H1 (cell line): ENCODE data around the gene BTBD16. TPM values are rescaled to one million over a fixed set of nuclear protein-coding genes. Genes with fewer than 3 reads are reported as not detected.

ENCODE experiments used
- CTCF ChIA-PET: fragments of 300-600 bp; sonication (Branson Sonifier 250); formaldehyde crosslinking; loops from one replicate; lab custom pipeline; 2021; ENCODE audit not compliant: partially characterized antibody; lab: Charles Lee
- POLR2A ChIA-PET: fragments of 300-600 bp; sonication (Branson Sonifier 250); formaldehyde crosslinking; loops from one replicate; lab custom pipeline; 2021; ENCODE audit warnings: inconsistent platforms; ENCODE audit not compliant: partially characterized antibody; lab: Charles Lee
- DNase-seq, 2 experiments: peaks; one replicate each; pipeline versions ENCODE4 v3.0.0 to v3.0.0-alpha.2; 2010 to 2022; ENCODE audit warnings: low spot score in 2 of 2, low read depth in 1 of 2, mixed read lengths in 1 of 2
- FAIRE-seq: peaks from 2 replicates; lab custom pipeline; 2011; peaks lifted over from hg19 to GRCh38; lab: Jason Lieb, UNC
- H2AFZ ChIP-seq: 2 replicates; pipeline ENCODE4 v1.8.1; 2012; ENCODE audit warnings: low read length, inconsistent platforms
- H2AK5ac ChIP-seq: 2 replicates; pipeline ENCODE4 v1.6.1; 2013; ENCODE audit warnings: low read depth, low read length
- H2BK120ac ChIP-seq: replicated peaks from 2 replicates; pipeline ENCODE3; 2013; ENCODE audit warnings: low read depth, low read length, inconsistent platforms
- H2BK12ac ChIP-seq: 2 replicates; pipeline ENCODE4 v1.6.1; 2013; ENCODE audit warnings: low read depth, low read length
- H2BK15ac ChIP-seq: 2 replicates; pipeline ENCODE4 v1.6.1; 2013; ENCODE audit warnings: low read length
- H2BK20ac ChIP-seq: 2 replicates; pipeline ENCODE4 v1.6.1; 2013; ENCODE audit warnings: low read length
- H2BK5ac ChIP-seq: 2 replicates; pipeline ENCODE4 v1.6.1; 2013; ENCODE audit warnings: low read depth, low read length
- H3K14ac ChIP-seq: 2 replicates; pipeline ENCODE4 v1.6.1; 2013; ENCODE audit warnings: inconsistent platforms; ENCODE audit not compliant: insufficient read length
- H3K18ac ChIP-seq: 2 replicates; pipeline ENCODE4 v1.6.1; 2013; ENCODE audit warnings: low read length; ENCODE audit errors: extremely low read depth
- H3K23ac ChIP-seq: 2 replicates; pipeline ENCODE4 v1.6.1; 2013; ENCODE audit warnings: inconsistent platforms; ENCODE audit not compliant: insufficient read length
- H3K23me2 ChIP-seq: 2 replicates; pipeline ENCODE4 v1.6.1; 2013; ENCODE audit warnings: low read depth, low read length
- H3K27ac ChIP-seq: 2 replicates; pipeline ENCODE4 v1.6.1; 2011; ENCODE audit warnings: low read depth, low read length, inconsistent platforms
- H3K27me3 ChIP-seq, 4 experiments: replicated peaks in 1 of 4; 1 replicate in 1 of 4; 2 replicates in 3 of 4; pipeline versions ENCODE4 v1.6.1 to v1.8.1; 2011 to 2013; ENCODE audit warnings: low read length in 3 of 4, mild to moderate bottlenecking in 3 of 4, inconsistent platforms in 2 of 4, mixed read lengths in 2 of 4, moderate library complexity in 1 of 4; ENCODE audit not compliant: control insufficient read depth in 3 of 4, insufficient read depth in 3 of 4; ENCODE audit errors: extremely low read depth in 1 of 4
- H3K36me3 ChIP-seq, 4 experiments: 2 replicates each; pipeline versions ENCODE4 v1.6.1 to v1.8.1; 2011 to 2013; ENCODE audit warnings: mild to moderate bottlenecking in 4 of 4, low read length in 3 of 4, moderate library complexity in 2 of 4, control low read depth in 1 of 4, inconsistent platforms in 1 of 4; ENCODE audit not compliant: insufficient read depth in 4 of 4, control insufficient read depth in 2 of 4
- H3K4ac ChIP-seq: replicated peaks from 2 replicates; pipeline ENCODE3; 2013; ENCODE audit warnings: low read length, low read depth, mixed read lengths, inconsistent platforms; ENCODE audit not compliant: insufficient read length
- H3K4me1 ChIP-seq, 4 experiments: replicated peaks in 1 of 4; 1 replicate in 1 of 4; 2 replicates in 3 of 4; pipeline versions ENCODE4 v1.6.1 to v1.8.1; 2011 to 2013; ENCODE audit warnings: low read length in 3 of 4, inconsistent platforms in 2 of 4, mixed read lengths in 1 of 4; ENCODE audit not compliant: insufficient read depth in 4 of 4, control insufficient read depth in 3 of 4
- H3K4me2 ChIP-seq, 2 experiments: 2 replicates each; pipeline versions ENCODE4 v1.6.1 to v1.8.1; 2011 to 2013; ENCODE audit warnings: low read depth in 2 of 2, low read length in 2 of 2, control low read depth in 1 of 2, inconsistent platforms in 1 of 2, mild to moderate bottlenecking in 1 of 2; ENCODE audit not compliant: insufficient read depth in 1 of 2
- H3K4me3 ChIP-seq, 4 experiments: fragments of 200-600, 300-600 bp in 1 of 4; sonication (generic), shearing (Covaris generic), sonication (Bioruptor Twin) in 1 of 4; 2 replicates each; pipeline versions ENCODE4 v1.5.1 to v1.8.1; 2011 to 2016; ENCODE audit warnings: low read length in 4 of 4, low read depth in 3 of 4, control low read depth in 2 of 4, inconsistent platforms in 2 of 4, mild to moderate bottlenecking in 2 of 4, mixed read lengths in 1 of 4, moderate library complexity in 1 of 4; ENCODE audit not compliant: insufficient read depth in 2 of 4; ENCODE audit errors: extremely low read depth in 1 of 4
- H3K56ac ChIP-seq: replicated peaks from 2 replicates; pipeline ENCODE3; 2013; ENCODE audit warnings: low read depth, mild to moderate bottlenecking, mixed read lengths, low read length, inconsistent platforms; ENCODE audit not compliant: insufficient read length
- H3K79me1 ChIP-seq: 2 replicates; pipeline ENCODE4 v1.6.1; 2013; ENCODE audit warnings: low read depth, low read length, control low read depth
- H3K79me2 ChIP-seq, 2 experiments: 2 replicates each; pipeline versions ENCODE4 v1.6.1 to v1.8.1; 2012 to 2013; ENCODE audit warnings: low read length in 2 of 2, mild to moderate bottlenecking in 2 of 2, inconsistent platforms in 1 of 2; ENCODE audit not compliant: insufficient read depth in 2 of 2, control insufficient read depth in 1 of 2
- H3K9ac ChIP-seq, 4 experiments: replicated peaks in 1 of 4; 1 replicate in 1 of 4; 2 replicates in 3 of 4; pipeline versions ENCODE4 v1.6.1 to v1.8.1; 2011 to 2013; ENCODE audit warnings: low read depth in 3 of 4, low read length in 3 of 4, control low read depth in 2 of 4, mild to moderate bottlenecking in 2 of 4, moderate library complexity in 2 of 4, inconsistent platforms in 1 of 4; ENCODE audit errors: extremely low read depth in 1 of 4
- H3K9me3 ChIP-seq, 2 experiments: 2 replicates each; pipeline versions ENCODE4 v1.6.1 to v1.8.1; 2012 to 2013; ENCODE audit warnings: mild to moderate bottlenecking in 2 of 2, moderate library complexity in 2 of 2, control low read depth in 1 of 2, inconsistent platforms in 1 of 2, low read depth in 1 of 2, low read length in 1 of 2, mixed read lengths in 1 of 2; ENCODE audit not compliant: insufficient read depth in 2 of 2
- H4K20me1 ChIP-seq, 2 experiments: replicated peaks in 1 of 2; 2 replicates each; pipeline versions ENCODE3 to v1.8.1; 2011 to 2013; ENCODE audit warnings: inconsistent platforms in 2 of 2, low read length in 2 of 2, mild to moderate bottlenecking in 1 of 2; ENCODE audit not compliant: insufficient read depth in 2 of 2, control insufficient read depth in 1 of 2
- H4K5ac ChIP-seq: 2 replicates; pipeline ENCODE4 v1.6.1; 2013; ENCODE audit warnings: low read length, low read depth, mixed read lengths, inconsistent platforms; ENCODE audit not compliant: insufficient read length
- H4K8ac ChIP-seq: 2 replicates; pipeline ENCODE4 v1.8.0; 2013; ENCODE audit warnings: mild to moderate bottlenecking, moderate library complexity, low read length, inconsistent platforms; ENCODE audit not compliant: insufficient read depth; ENCODE audit errors: extremely low read depth
- H4K91ac ChIP-seq: replicated peaks from 2 replicates; pipeline ENCODE3; 2013; ENCODE audit warnings: low read length, mixed read lengths, inconsistent platforms; ENCODE audit not compliant: insufficient read length
- CREB1 ChIP-seq: IDR thresholded peaks from 2 replicates; pipeline ENCODE4 v1.6.1; 2012; ENCODE audit warnings: inconsistent platforms
- CTBP2 ChIP-seq: IDR thresholded peaks from 2 replicates; pipeline ENCODE4 v1.7.0; 2011; ENCODE audit warnings: borderline replicate concordance, mild to moderate bottlenecking, moderate library complexity, mixed read lengths, low read length; ENCODE audit not compliant: insufficient read depth, insufficient read length
- JUND ChIP-seq: IDR thresholded peaks from 2 replicates; pipeline ENCODE4 v1.6.1; 2011; ENCODE audit warnings: mild to moderate bottlenecking, improper control_type of control experiment, low read length
- POLR2A ChIP-seq, 2 experiments: IDR thresholded peaks; 1 replicate in 1 of 2; 2 replicates in 1 of 2; pipeline ENCODE4 v1.6.1; 2011; ENCODE audit warnings: low read depth in 2 of 2, low read length in 2 of 2, mild to moderate bottlenecking in 2 of 2; ENCODE audit errors: control extremely low read depth in 1 of 2
- TAF7 ChIP-seq: optimal IDR thresholded peaks from 2 replicates; pipeline ENCODE3; 2011; ENCODE audit warnings: low read depth, mild to moderate bottlenecking, inconsistent platforms, low read length, moderate library complexity, borderline replicate concordance
- TBP ChIP-seq: IDR thresholded peaks from 2 replicates; pipeline ENCODE4 v1.6.1; 2011; ENCODE audit warnings: low read depth, low read length, improper control_type of control experiment
- YY1 ChIP-seq: IDR thresholded peaks from 2 replicates; pipeline ENCODE4 v1.6.1; 2011; ENCODE audit warnings: low read depth, mild to moderate bottlenecking, low read length
- WGBS, 2 experiments: shearing (Covaris generic) in 1 of 2; methylation state at CpG; one replicate each; pipeline versions ENCODE4 v1.1.6 to v1.1.7; 2013 to 2015; ENCODE audit warnings: low lambda C conversion rate in 2 of 2, mixed read lengths in 2 of 2, inconsistent platforms in 1 of 2, low coverage in 1 of 2, missing lambda C conversion rate in 1 of 2; ENCODE audit not compliant: insufficient replicate concordance in 2 of 2, insufficient coverage in 1 of 2, insufficient read length in 1 of 2; ENCODE audit errors: extremely low coverage in 1 of 2, missing lambda C conversion rate in 1 of 2; 5-methylcytosine and 5-hydroxymethylcytosine counted together
- polyA plus RNA-seq, 7 experiments: library from polyadenylated mRNA; depleted of rRNA in 3 of 7; stranded (reverse) in 5 of 7; unstranded in 2 of 7; fragments of >200 nt in 5 of 7; fragments of 200-250 nt in 2 of 7; gene quantifications; 1 replicate in 5 of 7; 2 replicates in 1 of 7; 4 replicates in 1 of 7; pipeline versions ENCODE4 v1.2.1 to v1.2.3, GENCODE V29; 2011 to 2013; ENCODE audit warnings: missing spikeins in 2 of 7, mixed read lengths in 2 of 7
- total RNA-seq: library from RNA; stranded (reverse); fragmentation: NEBNext Ultra II Directional; extraction: Animal tissue kit (Norgen Biotek cat#: 25700); gene quantifications from 2 replicates; pipeline ENCODE4 v1.2.1, GENCODE V29; 2021

The BTBD16 gene
- total and polyA plus RNA-seq, 2 of the 8 experiments (the other 6 are each of a cell fraction or from before 2014, with no cell fraction given), result 0.05 TPM; not detected in 1

DNA sequence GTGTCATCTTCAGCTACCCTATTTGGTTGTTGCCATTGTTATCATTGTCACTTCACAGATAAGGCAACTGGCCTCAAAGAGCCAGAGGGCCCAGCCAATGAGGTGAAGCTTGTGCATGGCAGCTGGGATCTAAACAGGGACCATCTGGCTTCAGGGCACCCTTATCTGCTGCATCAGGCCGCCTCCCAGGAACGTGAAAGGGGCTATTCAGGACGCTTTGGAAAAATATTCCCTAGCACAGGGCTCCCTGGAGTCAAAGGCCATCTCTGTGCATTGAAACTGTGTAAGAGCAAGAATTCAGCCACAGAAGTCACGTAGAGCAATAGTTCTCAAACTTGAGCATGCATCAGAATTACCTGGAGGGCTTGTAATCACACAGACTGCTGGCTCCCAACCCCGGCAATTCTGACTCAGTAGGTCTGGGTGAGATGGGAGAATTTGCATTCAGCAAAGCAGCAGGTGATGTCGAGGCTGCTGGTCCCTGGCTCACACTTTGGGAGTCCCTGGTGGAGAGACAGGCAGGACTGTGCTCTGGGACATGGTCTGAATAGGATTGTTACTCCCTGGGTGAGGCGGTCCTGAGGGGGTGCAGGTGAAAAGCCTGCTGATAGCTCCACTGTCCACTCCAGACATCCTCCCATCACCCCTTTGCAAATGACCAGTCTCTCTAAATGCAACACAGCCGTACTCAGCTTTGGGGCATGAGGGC lies 81.9 kb downstream of the BTBD16 start:
- no peaks in the 10 kb centered on the region for H3K23me2 ChIP-seq
- H3K4me3 ChIP-seq, result no peak overlapping the region
- no peak overlapping the region for H3K4me2 ChIP-seq
- no peak overlapping the region for H2BK20ac ChIP-seq
- H4K5ac ChIP-seq, result no peak overlapping the region
- H2BK15ac ChIP-seq, result no peak overlapping the region
- TF ChIP-seq YY1, result no peak
- TF ChIP-seq TBP, result no peak
- no peak for TF ChIP-seq CREB1
- no peak for TF ChIP-seq CTBP2
- TF ChIP-seq POLR2A (IDR thresholded peaks at IDR 0.05; ENCODE audit: control extremely low read depth in 1 of 2, low read depth in 2 of 2, low read length in 2 of 2), result no peak
- TF ChIP-seq TAF7, result no peak
- no peak for TF ChIP-seq JUND
- H3K23ac ChIP-seq, result no peak overlapping the region
- no peaks in the 10 kb centered on the region for H3K27me3 ChIP-seq
- ChIA-PET CTCF (interaction anchor here (0.9 to 2.5 kb wide), 2 partner anchors 9 to 351 kb away, joined by 3 to 15 read pairs; no protein-coding TSS in a partner anchor), POLR2A (interaction anchor here (1.1 kb wide), 1 partner anchor 22 kb away, joined by 3 read pairs; no protein-coding TSS in a partner anchor)
- H3K9ac ChIP-seq, result no peak overlapping the region
- H2BK5ac ChIP-seq, result no peak overlapping the region
- no peak overlapping the region for H4K91ac ChIP-seq
- H4K8ac ChIP-seq, result no peak overlapping the region
- H2AK5ac ChIP-seq, result no peak overlapping the region
- no peak overlapping the region for H2BK12ac ChIP-seq
- H4K20me1 ChIP-seq, result no peaks in the 10 kb centered on the region
- WGBS, 2 experiments, result 86% methylated on average over 8 of the region's 8 CpGs; no CpG with 5 or more reads in 1 of the 2 experiments
- no peak overlapping the region for H3K14ac ChIP-seq
- no peaks in the 10 kb centered on the region for H3K79me2 ChIP-seq
- H3K27ac ChIP-seq, result no peak overlapping the region
- DNase-seq (no peak), FAIRE-seq (no peak)
- H3K9me3 ChIP-seq, result no peaks in the 10 kb centered on the region; a peak in 1 of 4 replicates
- H3K4ac ChIP-seq, result no peak overlapping the region
- no peak overlapping the region for H2AFZ ChIP-seq
- H3K36me3 ChIP-seq, result no peaks in the 10 kb centered on the region
- H3K56ac ChIP-seq, result no peak overlapping the region
- H3K18ac ChIP-seq, result no peak overlapping the region
- H2BK120ac ChIP-seq, result no peak overlapping the region
- peaks cover 0 to 2% (median 0%) of the 10 kb centered on the region in 4 experiments; a peak in 1 of 7 replicates for H3K4me1 ChIP-seq
- H3K79me1 ChIP-seq, result no peaks in the 10 kb centered on the region
